Spleen (tissue), 3 donors: ENCODE results near the gene PFKL.

ENCODE experiments used
- POLR2A ChIP-seq, 3 donors: fragments of 450-650 bp; IDR thresholded peaks; one replicate each; pipeline ENCODE4 v1.5.1; 2017; ENCODE audit warnings: antibody characterized with exemption in 3 of 3, mild to moderate bottlenecking in 1 of 3
- POLR2AphosphoS5 ChIP-seq, 3 donors: sonication (generic); formaldehyde crosslinking; IDR thresholded peaks; one replicate each; pipeline ENCODE4 v1.5.1; 2017; ENCODE audit warnings: antibody characterized with exemption in 3 of 3

DNA sequence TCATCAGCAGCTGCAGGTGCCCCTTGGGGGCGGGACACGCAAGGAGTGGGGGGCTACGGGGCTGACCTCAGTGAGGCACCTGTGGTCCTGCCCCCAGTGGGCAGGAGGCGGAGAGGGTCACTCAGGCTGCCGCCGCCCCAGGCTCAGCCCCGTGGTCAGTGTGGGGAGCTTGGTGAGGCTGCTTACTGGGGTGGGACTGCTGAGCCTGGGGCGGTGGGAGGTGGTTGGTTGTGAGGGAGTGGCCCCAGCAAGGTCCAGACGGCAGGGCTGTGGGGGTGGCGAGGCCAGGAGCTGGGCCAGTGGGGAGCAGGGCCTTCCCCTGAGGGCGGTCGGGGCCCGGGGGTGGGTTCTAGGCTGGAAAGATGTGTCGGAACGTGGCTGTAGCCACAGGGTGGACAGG is 14.3 kb downstream of the PFKL start:
- TF ChIP-seq POLR2AphosphoS5 (IDR thresholded peaks at IDR 0.05), result no peak
- TF ChIP-seq POLR2A (IDR thresholded peaks at IDR 0.05), result no peak
